Gastroesophageal sphincter (tissue), 4 donors: ENCODE measurements around the gene TNIP1. TPM values are rescaled to one million over a fixed set of nuclear protein-coding genes. Genes with fewer than 3 reads are reported as not detected.

Source experiments
- ATAC-seq: fragments of 150-250 bp; one replicate; pipeline ENCODE4 v1.9.1; 2016; ENCODE audit warnings: mild to moderate bottlenecking, moderate library complexity
- H3K27ac ChIP-seq, 4 donors: fragments of 200-600 bp; sonication (generic) in 3 of 4; 1 replicate in 3 of 4; 2 replicates in 1 of 4; pipeline ENCODE4 v1.5.1; 2016 to 2019
- H3K27me3 ChIP-seq: fragments of 200-600 bp; sonication (generic); one replicate; pipeline ENCODE4 v1.5.1; 2019
- H3K36me3 ChIP-seq, 2 donors: fragments of 200-600 bp; sonication (generic); one replicate each; pipeline ENCODE4 v1.5.1; 2019; ENCODE audit warnings: control low read depth in 1 of 2
- H3K4me1 ChIP-seq, 3 donors: fragments of 200-600 bp; sonication (generic); 1 replicate in 2 of 3; 2 replicates in 1 of 3; pipeline ENCODE4 v1.5.1; 2016 to 2019; ENCODE audit warnings: control low read depth in 2 of 3
- H3K4me3 ChIP-seq, 2 donors: fragments of 200-600 bp; sonication (generic); one replicate each; pipeline ENCODE4 v1.5.1; 2019; ENCODE audit warnings: mild to moderate bottlenecking in 1 of 2, moderate library complexity in 1 of 2
- H3K9me3 ChIP-seq, 3 donors: fragments of 200-600 bp; sonication (generic); one replicate each; pipeline ENCODE4 v1.5.1; 2017 to 2019; ENCODE audit warnings: control low read depth in 2 of 3
- CTCF ChIP-seq, 4 experiments: fragments of 200-600 bp in 2 of 4; fragments of 450-650 bp in 2 of 4; sonication (generic) in 1 of 4; IDR thresholded peaks; one replicate each; pipeline ENCODE4 v1.5.1; 2017 to 2019; ENCODE audit warnings: antibody characterized with exemption in 4 of 4, mild to moderate bottlenecking in 2 of 4, moderate library complexity in 2 of 4
- EP300 ChIP-seq: sonication (generic); formaldehyde crosslinking; IDR thresholded peaks from one replicate; pipeline ENCODE4 v1.6.1; 2017; ENCODE audit warnings: antibody characterized with exemption, mild to moderate bottlenecking
- POLR2A ChIP-seq, 2 donors: fragments of 450-650 bp; IDR thresholded peaks; one replicate each; pipeline ENCODE4 v1.6.1; 2017; ENCODE audit warnings: antibody characterized with exemption in 2 of 2, mild to moderate bottlenecking in 2 of 2, moderate library complexity in 1 of 2
- POLR2AphosphoS5 ChIP-seq: sonication (generic); formaldehyde crosslinking; IDR thresholded peaks from one replicate; pipeline ENCODE4 v1.6.1; 2017; ENCODE audit warnings: antibody characterized with exemption
- WGBS, 2 donors: methylation state at CpG; one replicate each; pipeline ENCODE4 v1.1.5; 2018; ENCODE audit warnings: low coverage in 1 of 2; 5-methylcytosine and 5-hydroxymethylcytosine counted together
- total RNA-seq, 4 donors: library from RNA; depleted of rRNA; stranded (reverse); fragments of >200 nt; gene quantifications; one replicate each; pipeline ENCODE4 v1.1.0, GENCODE V29; 2016

TNIP1 gene
- total RNA-seq, 4 donors from 2014 or later = 74.2 to 142 (median 97.9) TPM

DNA sequence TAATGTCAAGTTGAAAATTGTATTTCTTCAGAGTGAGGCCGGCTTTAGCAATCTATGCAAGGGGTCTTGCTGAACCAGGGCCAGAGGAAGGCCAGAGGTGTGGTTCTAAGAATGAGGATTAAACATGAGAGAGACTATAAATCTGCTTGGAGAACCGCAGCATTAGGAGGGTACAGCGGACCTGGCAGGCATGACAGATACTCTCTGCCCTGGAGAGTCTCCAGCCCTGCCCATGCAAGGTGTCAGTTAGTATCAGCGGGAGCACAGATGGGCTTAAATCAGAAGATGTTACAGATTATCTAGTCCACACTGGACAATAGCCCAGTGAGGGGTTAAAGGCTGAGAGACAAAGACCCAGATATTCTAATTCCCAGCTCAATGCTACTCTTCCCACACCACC, 71.9 kb downstream of the TNIP1 start:
- no peak overlapping the region for H3K27ac ChIP-seq
- no peak overlapping the region for H3K4me3 ChIP-seq
- no peak for ATAC-seq
- no peak for TF ChIP-seq POLR2A (IDR thresholded peaks at IDR 0.05)
- no peak for TF ChIP-seq POLR2AphosphoS5
- TF ChIP-seq EP300 = no peak
- no peak for TF ChIP-seq CTCF (IDR thresholded peaks at IDR 0.05)
- H3K9me3 ChIP-seq = no peaks in the 10 kb centered on the region
- 100% methylated on average over 4 of the region's 4 CpGs; no CpG with 5 or more reads in 1 of the 2 donors for WGBS, 2 donors
- H3K27me3 ChIP-seq = no peaks in the 10 kb centered on the region
- peaks cover 19 to 45% (median 28%) of the 10 kb centered on the region in 3 donors for H3K4me1 ChIP-seq
- no peaks in the 10 kb centered on the region for H3K36me3 ChIP-seq

- H3K9me3 ChIP-seq = no peaks in the 10 kb centered on the region
- 0% methylated on average over 1 of the region's 2 CpGs; no CpG with 5 or more reads in 1 of the 2 donors for WGBS, 2 donors
- ATAC-seq = no peak
- no peak for TF ChIP-seq POLR2A (IDR thresholded peaks at IDR 0.05)
- TF ChIP-seq CTCF (IDR thresholded peaks at IDR 0.05) = no peak
- no peak for TF ChIP-seq POLR2AphosphoS5
- no peak for TF ChIP-seq EP300
- no peaks in the 10 kb centered on the region for H3K27me3 ChIP-seq
- H3K27ac ChIP-seq = peak overlapping the region in 3 of 4 donors; percentile 83 to 95 (median 93)
- H3K36me3 ChIP-seq = no peaks in the 10 kb centered on the region
- no peak overlapping the region for H3K4me3 ChIP-seq
- H3K4me1 ChIP-seq = peaks cover 19 to 53% (median 31%) of the 10 kb centered on the region in 3 donors
Observed at GRCh38 chr5:151008210-151008491, 72.7 kb downstream of the TNIP1 start.

DNA sequence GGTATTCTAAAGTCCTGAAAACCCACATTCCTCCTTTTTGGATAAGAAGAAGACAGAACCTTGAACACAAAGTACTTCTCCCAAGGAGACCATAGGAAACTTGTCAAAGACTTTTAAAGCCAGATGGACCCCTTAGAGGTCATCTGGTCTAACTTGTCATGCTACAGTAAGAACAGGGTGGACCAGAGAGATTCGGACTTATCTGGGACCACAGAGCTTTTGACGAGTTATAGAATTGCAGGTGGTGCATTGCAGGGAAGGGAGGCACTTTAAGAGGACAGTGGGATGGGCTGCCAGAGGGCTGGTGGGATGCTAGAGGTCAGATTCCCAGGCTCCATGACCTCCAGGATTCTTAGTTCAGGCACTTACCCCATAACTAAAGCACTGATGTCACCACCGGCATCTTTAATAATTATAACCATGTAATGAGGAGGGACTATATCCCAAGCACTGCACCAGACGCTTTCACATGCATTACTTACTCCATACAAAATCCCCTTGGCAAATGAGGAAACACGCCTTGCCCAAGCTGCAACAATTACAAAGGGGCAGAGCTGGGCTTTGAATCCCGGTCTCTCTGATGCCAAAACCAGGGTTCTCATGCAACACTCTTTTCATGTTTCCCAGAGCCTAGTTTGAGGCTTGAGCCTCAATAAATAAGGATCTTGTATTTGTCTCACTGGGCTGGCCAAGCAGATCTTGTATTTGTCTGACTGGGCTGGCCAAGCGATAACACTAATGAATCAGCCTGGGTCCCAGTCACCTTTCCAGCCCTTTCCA, 73.2 kb downstream of the TNIP1 start:
- whole genome bisulfite sequencing, 2 donors = 47 to 77% methylated on average over 5 to 6 of the region's 7 CpGs
- Histone ChIP-seq H3K27me3 (no peaks in the 10 kb centered on the region), H3K9me3 (no peaks in the 10 kb centered on the region), H3K4me1 (peaks cover 19 to 58% (median 32%) of the 10 kb centered on the region in 3 donors), H3K27ac (peak overlapping the region in 3 of 4 donors; percentile 83 to 95 (median 93)), H3K36me3 (no peaks in the 10 kb centered on the region), H3K4me3 (no peak overlapping the region)
- no peak for ATAC-seq
- TF ChIP-seq POLR2A (IDR thresholded peaks at IDR 0.05) (no peak), EP300 (no peak), CTCF (IDR thresholded peaks at IDR 0.05) (no peak), POLR2AphosphoS5 (no peak)

DNA sequence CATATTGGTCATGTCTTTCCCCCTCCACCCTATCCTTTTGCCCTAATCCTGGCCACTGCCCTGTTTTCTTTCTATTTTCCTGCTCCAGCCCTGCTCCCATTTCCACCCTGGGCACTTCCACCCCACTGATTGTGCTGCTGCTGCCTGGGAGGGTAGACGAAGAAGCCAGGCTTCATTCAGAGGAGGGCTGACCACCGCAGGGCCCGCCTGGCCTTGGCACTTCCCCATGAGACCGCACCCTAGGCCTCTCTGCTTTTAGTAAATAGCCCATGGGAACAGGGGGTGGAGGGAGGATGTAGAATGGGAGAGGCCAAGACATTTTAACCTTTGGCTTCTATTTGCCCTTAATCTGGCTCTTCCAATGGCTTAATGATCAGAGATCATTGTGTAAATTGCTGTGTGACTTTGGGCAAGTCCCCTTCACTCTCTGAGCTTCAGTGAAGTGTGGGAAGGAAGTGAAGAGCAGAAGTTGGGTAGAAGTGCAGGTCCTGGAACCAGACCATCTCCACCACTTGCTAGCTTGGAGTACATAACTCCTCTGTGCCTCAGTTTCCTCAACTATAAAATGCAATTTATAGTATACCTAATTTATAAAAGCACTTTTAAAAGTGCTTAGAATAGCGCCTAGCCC, 74.0 kb downstream of the TNIP1 start:
- WGBS, 2 donors = 51 to 77% methylated on average over 3 of the region's 5 CpGs
- Histone ChIP-seq H3K9me3 (no peaks in the 10 kb centered on the region), H3K4me3 (peak overlapping the region in 1 of 2 donors; percentile 8), H3K27me3 (no peaks in the 10 kb centered on the region), H3K4me1 (peaks cover 19 to 61% (median 33%) of the 10 kb centered on the region in 3 donors), H3K36me3 (no peaks in the 10 kb centered on the region), H3K27ac (peak overlapping the region; percentile 83 to 100 (median 94))
- TF ChIP-seq CTCF (IDR thresholded peaks at IDR 0.05) (peak in 1 of 4 experiments; percentile 2), EP300 (no peak), POLR2AphosphoS5 (peak; percentile 39), POLR2A (IDR thresholded peaks at IDR 0.05) (no peak)
- ATAC-seq = peak; percentile 14
